Measurements from ENCODE around the gene HECTD3. TPM values are rescaled to one million over a fixed set of nuclear protein-coding genes. Genes with fewer than 3 reads are reported as not detected.

The HECTD3 gene
- total RNA-seq, 2 experiments from 2014 or later, result 13.3 to 30.1 TPM

GRCh38 chr1:45044916-45045315, 33.8 kb upstream of the HECTD3 start:
- no peaks in the 10 kb centered on the region for H3K9me3 ChIP-seq (ENCODE audit: low read length)
- ChIA-PET CTCF (ENCODE audit: unreplicated experiment) (no interaction called here), POLR2A (no interaction called here)
- no peak overlapping the region for H3K4me3 ChIP-seq (ENCODE audit: low read depth, low read length, poor library complexity, severe bottlenecking)
- no peak for DNase-seq (ENCODE audit: low spot score)
- H3K4me2 ChIP-seq (ENCODE audit: low read length), result no peak overlapping the region
- H3K36me3 ChIP-seq (ENCODE audit: insufficient read depth, low read length), result no peaks in the 10 kb centered on the region
- BruUV-seq (replicated peaks), result no TSS peak
- TF ChIP-seq EZH2phosphoT487 (IDR thresholded peaks at IDR 0.05; ENCODE audit: borderline replicate concordance, low read depth, low read length), result no peak
- H4K20me1 ChIP-seq (ENCODE audit: insufficient read depth, low read length), result no peaks in the 10 kb centered on the region
- H3K4me1 ChIP-seq (ENCODE audit: insufficient read depth, low read length, poor library complexity, severe bottlenecking), result no peaks in the 10 kb centered on the region
- intact Hi-C loops (cut with micrococcal nuclease; ENCODE audit: unreplicated experiment), result no loop called here
- H3K79me2 ChIP-seq (ENCODE audit: insufficient read depth, low read depth, low read length), result no peaks in the 10 kb centered on the region
- H3K27ac ChIP-seq (ENCODE audit: low read depth, low read length, poor library complexity, severe bottlenecking), result no peak overlapping the region
- H3K9me2 ChIP-seq (ENCODE audit: insufficient read depth, low read length), result no peaks in the 10 kb centered on the region
- no peak overlapping the region for H2AFZ ChIP-seq (ENCODE audit: low read length)

GRCh38 chr1:45043094-45043493, 32.0 kb upstream of the HECTD3 start:
- no TSS peak for BruUV-seq (replicated peaks)
- DNase-seq (ENCODE audit: low spot score), result no peak

GRCh38 chr1:45040297-45040696, 29.2 kb upstream of the HECTD3 start:
- Histone ChIP-seq H3K9me3 (ENCODE audit: low read length) (no peaks in the 10 kb centered on the region), H2AFZ (ENCODE audit: low read length) (no peak overlapping the region), H3K4me2 (ENCODE audit: low read length) (no peak overlapping the region), H3K27ac (ENCODE audit: low read depth, low read length, poor library complexity, severe bottlenecking) (no peak overlapping the region), H3K4me3 (ENCODE audit: low read depth, low read length, poor library complexity, severe bottlenecking) (no peak overlapping the region), H3K79me2 (ENCODE audit: insufficient read depth, low read depth, low read length) (no peaks in the 10 kb centered on the region), H3K9me2 (ENCODE audit: insufficient read depth, low read length) (no peaks in the 10 kb centered on the region), H3K4me1 (ENCODE audit: insufficient read depth, low read length, poor library complexity, severe bottlenecking) (no peaks in the 10 kb centered on the region), H3K36me3 (ENCODE audit: insufficient read depth, low read length) (no peaks in the 10 kb centered on the region), H4K20me1 (ENCODE audit: insufficient read depth, low read length) (no peaks in the 10 kb centered on the region)
- TF ChIP-seq CTCF (conservative IDR thresholded peaks at IDR 0.05; ENCODE audit: low read length), result no peak
- no peak for TF ChIP-seq EZH2phosphoT487 (IDR thresholded peaks at IDR 0.05; ENCODE audit: borderline replicate concordance, low read depth, low read length)
- POLR2A ChIA-PET, result interaction anchor here (1.1 to 1.2 kb wide), 2 partner anchors 9 to 11 kb away, joined by 3 to 8 read pairs; no protein-coding TSS in a partner anchor
- intact Hi-C loops (cut with micrococcal nuclease; ENCODE audit: unreplicated experiment), result no loop called here
- CTCF ChIA-PET (ENCODE audit: unreplicated experiment), result no interaction called here
- DNase-seq (ENCODE audit: low spot score), result no peak
- BruUV-seq (replicated peaks), result no TSS peak

More at GRCh38 chr1:45043094-45043493, 32.0 kb upstream of the HECTD3 start:
- no peaks in the 10 kb centered on the region for H3K9me3 ChIP-seq (ENCODE audit: low read length)
- intact Hi-C loops (cut with micrococcal nuclease; ENCODE audit: unreplicated experiment), result no loop called here
- no peak overlapping the region for H2AFZ ChIP-seq (ENCODE audit: low read length)
- H3K79me2 ChIP-seq (ENCODE audit: insufficient read depth, low read depth, low read length), result no peaks in the 10 kb centered on the region
- H3K4me3 ChIP-seq (ENCODE audit: low read depth, low read length, poor library complexity, severe bottlenecking), result no peak overlapping the region
- TF ChIP-seq EZH2phosphoT487 (IDR thresholded peaks at IDR 0.05; ENCODE audit: borderline replicate concordance, low read depth, low read length), result no peak
- H3K9me2 ChIP-seq (ENCODE audit: insufficient read depth, low read length), result no peaks in the 10 kb centered on the region
- H3K4me2 ChIP-seq (ENCODE audit: low read length), result no peak overlapping the region
- H3K36me3 ChIP-seq (ENCODE audit: insufficient read depth, low read length), result no peaks in the 10 kb centered on the region
- ChIA-PET POLR2A (interaction anchor here (0.6 kb wide), 2 partner anchors 32 to 104 kb away, joined by 3 read pairs; no protein-coding TSS in a partner anchor), CTCF (ENCODE audit: unreplicated experiment) (interaction anchor here (1.2 kb wide), 1 partner anchor 260 kb away, joined by 3 read pairs; no protein-coding TSS in a partner anchor)
- H3K27ac ChIP-seq (ENCODE audit: low read depth, low read length, poor library complexity, severe bottlenecking), result no peak overlapping the region
- no peaks in the 10 kb centered on the region for H3K4me1 ChIP-seq (ENCODE audit: insufficient read depth, low read length, poor library complexity, severe bottlenecking)
- H4K20me1 ChIP-seq (ENCODE audit: insufficient read depth, low read length), result no peaks in the 10 kb centered on the region

Measured in OCI-LY7 (cell line).